Endothelial cell of umbilical vein (primary cell): ENCODE results near the gene POLE.

Source experiments
- CTCF ChIP-seq, 2 donors: IDR thresholded peaks; 1 replicate in 1 of 2; 2 replicates in 1 of 2; pipeline ENCODE4 v1.5.1; 2011; ENCODE audit warnings: low read length in 2 of 2, mild to moderate bottlenecking in 2 of 2, moderate library complexity in 2 of 2, control low read depth in 1 of 2, inconsistent platforms in 1 of 2, low read depth in 1 of 2; ENCODE audit not compliant: insufficient read depth in 1 of 2; ENCODE audit errors: extremely low read depth in 1 of 2
- FOS ChIP-seq: IDR thresholded peaks from 2 replicates; pipeline ENCODE4 v1.6.1; 2011; ENCODE audit warnings: mild to moderate bottlenecking, low read length, moderate library complexity, borderline replicate concordance; ENCODE audit not compliant: insufficient read depth

GRCh38 chr12:132621657-132622435 is 65.3 kb downstream of the POLE start:
- TF ChIP-seq CTCF (IDR thresholded peaks at IDR 0.05; ENCODE audit: extremely low read depth in 1 of 2, insufficient read depth in 1 of 2, low read depth in 1 of 2, low read length in 2 of 2): no peak
- no peak for TF ChIP-seq FOS
